ENCODE results near the gene RBMS3.

RBMS3 gene

GRCh38 chr3:29475854-29476253 is 195.0 kb downstream of the RBMS3 start:
- no peak for DNase-seq

DNA sequence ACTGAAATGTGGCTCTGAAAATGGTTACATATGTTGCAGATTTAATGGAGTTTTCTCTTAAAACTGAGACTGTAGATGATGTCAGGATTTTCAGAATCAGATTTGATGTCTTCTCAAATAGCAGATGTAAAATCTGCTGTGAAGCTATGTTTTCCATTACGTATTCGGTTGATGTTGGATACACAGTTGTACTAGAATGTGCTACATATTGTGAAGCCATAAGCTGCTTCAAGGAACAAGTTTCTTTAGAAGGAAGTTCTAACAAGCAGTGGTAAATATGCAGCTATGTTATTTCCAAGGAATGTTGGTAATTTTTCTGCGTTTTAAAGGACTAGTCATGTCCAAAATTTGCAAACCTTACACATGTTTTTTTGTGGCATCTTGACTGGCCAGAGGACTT is 197.7 kb downstream of the RBMS3 start:
- DNase-seq, result no peak

GRCh38 chr3:29481249-29481648 is 200.4 kb downstream of the RBMS3 start:
- no peak for DNase-seq

DNA sequence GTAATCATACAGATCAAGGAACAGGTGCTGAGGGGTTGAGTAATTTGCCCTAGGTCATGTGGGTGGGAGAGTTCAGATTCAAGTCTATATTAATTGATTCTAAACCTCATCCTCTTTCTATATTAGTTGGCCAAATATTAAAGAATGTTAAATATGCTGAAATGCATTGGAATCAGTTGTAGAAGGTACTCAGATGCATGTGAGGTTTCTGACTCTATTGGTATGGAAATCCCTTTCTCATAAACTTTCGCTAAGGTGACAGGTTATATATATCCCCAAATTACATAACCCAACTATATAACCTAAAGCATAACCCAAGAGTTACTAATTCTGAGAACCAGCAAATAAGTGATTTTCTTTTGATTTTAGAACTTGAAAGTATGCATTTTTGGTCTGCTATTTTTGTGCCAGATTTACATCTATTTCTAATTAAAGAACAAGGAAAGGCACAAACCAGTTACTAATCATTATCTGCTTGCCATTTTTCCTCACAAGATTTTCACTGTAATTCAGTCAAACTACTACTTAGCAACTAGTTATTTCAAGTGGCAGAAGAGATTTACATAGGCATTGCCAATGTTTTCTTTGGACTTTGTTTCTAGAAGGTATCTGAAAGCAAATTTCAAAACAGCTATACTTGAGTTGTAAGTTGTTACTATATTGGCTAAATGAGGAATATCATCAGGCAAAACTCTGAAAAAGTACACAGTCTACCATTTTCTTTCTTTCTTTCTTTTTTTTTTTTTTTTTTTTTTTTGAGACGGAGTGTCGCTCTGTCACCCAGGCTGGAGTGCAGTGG is 201.3 kb downstream of the RBMS3 start:
- DNase-seq, result no peak

- DNase-seq, result no peak
These were observed 203.8 kb downstream of the RBMS3 start for GRCh38 chr3:29484633-29485032.

GRCh38 chr3:29486096-29486495 is 205.2 kb downstream of the RBMS3 start:
- no peak for DNase-seq

GRCh38 chr3:29486917-29487316 is 206.0 kb downstream of the RBMS3 start:
- no peak for DNase-seq

GRCh38 chr3:29488922-29489321 is 208.1 kb downstream of the RBMS3 start:
- no peak for DNase-seq

- no peak for DNase-seq
These were observed 212.2 kb downstream of the RBMS3 start for GRCh38 chr3:29493109-29493508.

- no peak for DNase-seq
These were observed 213.6 kb downstream of the RBMS3 start for GRCh38 chr3:29494305-29495036.

GRCh38 chr3:29497282-29497681 is 216.4 kb downstream of the RBMS3 start:
- no peak for DNase-seq

- no peak for DNase-seq
These were observed 221.9 kb downstream of the RBMS3 start for GRCh38 chr3:29502771-29503170.

DNA sequence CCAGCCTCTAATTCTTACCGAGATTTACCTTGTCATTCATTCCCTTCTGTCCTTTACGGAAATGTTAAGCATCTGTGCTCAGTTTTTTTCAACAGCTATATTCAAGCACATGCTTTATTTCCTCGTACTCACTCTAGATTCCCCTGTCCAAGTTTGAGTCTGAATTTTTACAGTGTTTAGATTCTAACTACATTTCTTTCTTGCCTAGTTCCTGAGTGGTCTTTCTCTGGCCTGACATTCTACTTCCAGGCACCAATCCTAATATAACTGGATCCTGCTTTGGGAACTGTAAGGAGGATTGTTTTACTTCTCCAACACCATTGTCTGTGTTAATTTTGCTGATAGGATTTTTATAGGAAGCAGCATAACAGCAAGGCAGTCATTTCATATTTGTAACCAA is 222.4 kb downstream of the RBMS3 start:
- no peak for DNase-seq

- DNase-seq, result no peak
These were observed 223.1 kb downstream of the RBMS3 start for GRCh38 chr3:29503958-29504357.

GRCh38 chr3:29506502-29506901 is 225.6 kb downstream of the RBMS3 start:
- no peak for DNase-seq

- no peak for DNase-seq
These were observed 230.8 kb downstream of the RBMS3 start for GRCh38 chr3:29511701-29512100.

GRCh38 chr3:29512641-29513040 is 231.8 kb downstream of the RBMS3 start:
- DNase-seq, result no peak

DNA sequence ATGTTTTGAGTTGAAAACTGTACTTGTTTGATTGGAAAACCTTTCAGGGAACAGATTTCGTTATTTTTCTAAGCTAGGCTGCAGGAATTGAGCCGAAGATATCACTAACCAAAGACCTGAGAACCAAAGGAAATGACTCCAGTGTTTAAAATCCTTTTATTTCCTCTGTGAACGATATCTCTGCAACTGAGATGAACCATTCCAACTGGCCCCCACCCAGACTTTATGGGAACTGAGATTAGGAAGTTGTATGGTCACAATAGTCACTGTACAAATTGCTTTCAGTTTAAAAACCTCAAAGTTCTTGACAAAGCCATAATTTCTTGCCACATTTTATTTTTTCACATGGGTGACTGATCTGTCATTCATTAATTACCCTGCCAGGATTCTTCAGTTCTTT is 232.4 kb downstream of the RBMS3 start:
- no peak for DNase-seq

DNA sequence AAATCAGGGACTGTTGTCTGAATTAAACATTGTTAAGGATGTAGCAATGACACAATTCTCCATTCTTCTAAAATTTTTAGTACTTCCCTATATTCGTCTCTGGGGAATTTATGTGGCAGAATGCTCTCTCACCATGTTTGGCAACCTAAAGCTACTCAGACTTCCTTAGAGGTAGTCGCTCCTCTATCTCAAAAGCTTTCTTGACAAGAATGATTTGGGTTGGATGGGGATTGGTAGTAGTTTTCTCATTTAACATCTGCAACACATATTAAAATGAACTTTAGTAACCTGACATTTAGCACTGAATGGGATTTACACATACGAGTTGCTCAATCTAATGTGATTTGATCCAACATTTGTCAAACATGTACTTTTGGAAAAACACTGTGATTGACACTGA is 233.3 kb downstream of the RBMS3 start:
- DNase-seq, result no peak

DNA sequence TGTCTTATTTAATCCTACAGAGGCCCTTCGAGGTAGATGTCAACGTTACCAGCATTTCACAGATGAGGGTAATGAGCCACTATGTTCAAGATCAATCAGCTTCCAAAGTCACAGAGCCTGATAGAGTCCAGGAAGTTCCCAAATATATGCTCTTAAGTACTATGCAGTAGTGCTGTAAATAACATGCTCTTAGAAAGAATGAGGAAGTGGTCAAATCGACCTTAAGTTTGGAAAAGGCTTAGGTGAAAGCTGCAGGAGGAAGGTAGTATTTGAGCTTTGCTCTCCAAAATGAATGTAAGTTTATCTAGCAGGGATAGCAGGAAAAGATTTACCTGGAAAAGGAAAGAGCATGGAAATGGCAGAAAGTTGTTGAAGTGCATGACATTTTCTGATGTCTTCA is 234.0 kb downstream of the RBMS3 start:
- no peak for DNase-seq

DNA sequence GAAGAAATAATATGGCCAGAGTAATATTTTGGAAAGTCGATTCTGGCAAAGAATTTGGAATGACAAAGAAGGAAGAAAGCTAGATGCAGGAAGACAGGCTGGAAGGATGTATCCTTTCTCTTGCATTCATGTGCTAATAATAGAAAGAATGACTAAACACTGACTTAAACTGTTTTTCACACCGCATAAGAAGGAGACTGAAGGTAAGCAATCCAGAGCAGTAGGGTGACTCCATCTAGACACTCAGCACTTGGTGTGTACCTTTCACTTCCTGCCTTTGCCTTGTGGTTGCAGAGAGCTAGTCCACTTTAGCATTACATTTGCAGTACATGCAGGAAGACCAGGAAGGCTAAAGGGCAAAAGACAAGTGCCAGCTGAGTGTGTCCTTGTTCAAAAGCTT is 234.6 kb downstream of the RBMS3 start:
- DNase-seq, result no peak

DNA sequence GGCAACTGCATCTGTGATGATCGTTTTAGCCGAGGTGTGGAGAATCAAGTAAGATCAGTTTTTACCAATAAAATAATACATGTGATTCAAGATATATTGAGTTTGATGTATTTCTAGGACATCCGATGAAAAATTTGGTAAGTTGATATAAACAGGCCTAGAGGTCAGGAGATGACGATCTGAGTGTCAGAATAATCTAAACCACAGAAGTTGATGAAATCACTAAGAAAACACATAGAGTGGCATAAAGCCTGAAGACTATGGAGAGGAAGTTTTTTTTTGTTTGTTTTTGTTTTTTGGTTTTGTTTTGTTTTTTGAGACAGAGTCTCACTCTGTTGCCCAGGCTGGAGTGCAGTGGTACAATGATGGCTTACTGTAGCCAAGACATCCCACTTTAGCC is 235.3 kb downstream of the RBMS3 start:
- no peak for DNase-seq

- DNase-seq, result no peak
These were observed 239.9 kb downstream of the RBMS3 start for GRCh38 chr3:29520764-29521163.

Data from anterior cingulate cortex (tissue), 58 donors.